Measurements from ENCODE around the gene IPO5. TPM values are rescaled to one million over a fixed set of nuclear protein-coding genes. Genes with fewer than 3 reads are reported as not detected.

The IPO5 gene
- total RNA-seq, 6 experiments from 2014 or later, result 36.0 to 52.3 (median 45.2) TPM

GRCh38 chr13:98065468-98065867 lies 112.0 kb downstream of the IPO5 start:
- Histone ChIP-seq H3K36me3 (no peaks in the 10 kb centered on the region), H3K27ac (no peak overlapping the region), H3K9me3 (no peaks in the 10 kb centered on the region), H3K27me3 (no peaks in the 10 kb centered on the region), H3K4me3 (no peak overlapping the region), H3K4me1 (no peaks in the 10 kb centered on the region)
- WGBS (ENCODE audit: insufficient coverage, low coverage, low lambda C conversion rate, missing lambda C conversion rate), result 40% methylated on average over 1 of the region's 1 CpG
- peak in 2 of 4 donors; percentile 13 to 21 for TF ChIP-seq CTCF (IDR thresholded peaks at IDR 0.05)
- no peak for TF ChIP-seq POLR2A (IDR thresholded peaks at IDR 0.05)
- ATAC-seq (no peak), DNase-seq (no peak)
- intact Hi-C loops (cut with DNase I), result no loop called here

- intact Hi-C loops (cut with DNase I), result no loop called here
- Histone ChIP-seq H3K4me1 (no peaks in the 10 kb centered on the region), H3K36me3 (no peaks in the 10 kb centered on the region), H3K27me3 (no peaks in the 10 kb centered on the region), H3K4me3 (no peak overlapping the region), H3K9me3 (no peaks in the 10 kb centered on the region), H3K27ac (no peak overlapping the region)
- no peak for TF ChIP-seq POLR2A (IDR thresholded peaks at IDR 0.05)
- TF ChIP-seq CTCF (IDR thresholded peaks at IDR 0.05), result no peak
- no peak for ATAC-seq
- WGBS (ENCODE audit: insufficient coverage, low coverage, low lambda C conversion rate, missing lambda C conversion rate), result 53% methylated on average over 4 of the region's 4 CpGs
- no peak for DNase-seq
Measured at GRCh38 chr13:98066636-98067035, 113.2 kb downstream of the IPO5 start.

GRCh38 chr13:98068521-98068920 lies 115.0 kb downstream of the IPO5 start:
- DNase-seq (no peak), ATAC-seq (no peak)
- no peaks in the 10 kb centered on the region for H3K9me3 ChIP-seq
- TF ChIP-seq CTCF (IDR thresholded peaks at IDR 0.05) (no peak), POLR2A (IDR thresholded peaks at IDR 0.05) (no peak)
- intact Hi-C loops (cut with DNase I), result no loop called here
- no peaks in the 10 kb centered on the region for H3K27me3 ChIP-seq
- WGBS (ENCODE audit: insufficient coverage, low coverage, low lambda C conversion rate, missing lambda C conversion rate), result 48% methylated on average over 8 of the region's 9 CpGs
- no peak overlapping the region for H3K4me3 ChIP-seq
- H3K36me3 ChIP-seq, result no peaks in the 10 kb centered on the region
- H3K4me1 ChIP-seq, result no peaks in the 10 kb centered on the region
- H3K27ac ChIP-seq, result no peak overlapping the region

- Histone ChIP-seq H3K4me1 (no peaks in the 10 kb centered on the region), H3K36me3 (no peaks in the 10 kb centered on the region), H3K9me3 (no peaks in the 10 kb centered on the region), H3K4me3 (no peak overlapping the region), H3K27me3 (no peaks in the 10 kb centered on the region), H3K27ac (no peak overlapping the region)
- DNase-seq (no peak), ATAC-seq (no peak)
- intact Hi-C loops (cut with DNase I), result no loop called here
- TF ChIP-seq CTCF (IDR thresholded peaks at IDR 0.05) (no peak), POLR2A (IDR thresholded peaks at IDR 0.05) (no peak)
- WGBS (ENCODE audit: insufficient coverage, low coverage, low lambda C conversion rate, missing lambda C conversion rate), result 100% methylated on average over 1 of the region's 1 CpG
Measured at GRCh38 chr13:98069985-98070384, 116.5 kb downstream of the IPO5 start.

- ATAC-seq (no peak), DNase-seq (no peak)
- Histone ChIP-seq H3K4me3 (no peak overlapping the region), H3K9me3 (no peaks in the 10 kb centered on the region), H3K4me1 (no peaks in the 10 kb centered on the region), H3K27ac (no peak overlapping the region), H3K27me3 (no peaks in the 10 kb centered on the region), H3K36me3 (no peaks in the 10 kb centered on the region)
- 86% methylated on average over 1 of the region's 1 CpG for WGBS (ENCODE audit: insufficient coverage, low coverage, low lambda C conversion rate, missing lambda C conversion rate)
- no peak for TF ChIP-seq POLR2A (IDR thresholded peaks at IDR 0.05)
- no peak for TF ChIP-seq CTCF (IDR thresholded peaks at IDR 0.05)
- intact Hi-C loops (cut with DNase I), result no loop called here
Measured at GRCh38 chr13:98071316-98071715, 117.8 kb downstream of the IPO5 start.
